ENCODE results near the gene TLX2. TPM values are rescaled to one million over a fixed set of nuclear protein-coding genes. Genes with fewer than 3 reads are reported as not detected.
A peak's percentile ranks its signal among the peaks of the same experiment; 100 is the strongest.

The TLX2 gene
- total and polyA plus RNA-seq, 2 of the 4 experiments (the other 2 are of a cell fraction), result not detected

- H3K9ac ChIP-seq (ENCODE audit: low read depth, low read length), result peak within 1 kb of the TSS; percentile 93
- H3K27ac ChIP-seq (ENCODE audit: insufficient read depth, low read length), result peak within 1 kb of the TSS; percentile 85
- H3K4me1 ChIP-seq (ENCODE audit: control insufficient read depth, insufficient read depth, low read length), result peaks cover 12% of the 10 kb centered on the region
- no peak within 1 kb of the TSS; the same call in 1 of the 2 replicates for H2BK20ac ChIP-seq (ENCODE audit: low read depth, low read length)
- H3K4ac ChIP-seq (ENCODE audit: low read depth, low read length), result peak within 1 kb of the TSS; percentile 90
- DNase-seq (peak; percentile 99), ATAC-seq (ENCODE audit: low read depth) (peak; percentile 93)
- 0% methylated on average over 42 of the region's 87 CpGs; no CpG with 5 or more reads in 1 of the 2 experiments for WGBS, 2 experiments (ENCODE audit: extremely low coverage in 2 of 2, insufficient read length in 1 of 2)
- in situ Hi-C loops (cut with MboI; ENCODE audit: low sequenced_read_pairs) (no loop called here), intact Hi-C loops (cut with micrococcal nuclease) (loop anchor here (1.0 to 2.0 kb wide), 3 partner anchors 46 to 58 kb away; partner anchors contain the start of gene TTC31), dilution Hi-C loops (cut with HindIII; ENCODE audit: low sequenced_read_pairs, unreplicated experiment) (no loop called here)
- H2BK15ac ChIP-seq (ENCODE audit: low read depth, low read length), result peak within 1 kb of the TSS; percentile 10; the same call in 1 of the 3 replicates
- H4K5ac ChIP-seq (ENCODE audit: low read depth, low read length), result peak within 1 kb of the TSS; percentile 55
- peak within 1 kb of the TSS; percentile 88 for H2BK5ac ChIP-seq (ENCODE audit: low read depth, low read length, poor library complexity, severe bottlenecking)
- H3K23ac ChIP-seq (ENCODE audit: low read depth, low read length), result peak within 1 kb of the TSS; percentile 92
- peak within 1 kb of the TSS; percentile 92 for H3K56ac ChIP-seq (ENCODE audit: extremely low read depth, insufficient read depth, low read length)
- peak within 1 kb of the TSS; percentile 9 for H3K18ac ChIP-seq (ENCODE audit: low read depth, low read length)
- POLR2A ChIA-PET (ENCODE audit: unreplicated experiment), result interaction anchor here (0.5 to 0.6 kb wide), 2 partner anchors 56 to 121 kb away, joined by 4 read pairs; no protein-coding TSS in a partner anchor
- H3K36me3 ChIP-seq (ENCODE audit: control insufficient read depth, insufficient read depth, low read length), result peaks cover 44% of the 10 kb centered on the region
- peak within 1 kb of the TSS; percentile 95 for H3K4me2 ChIP-seq (ENCODE audit: low read depth, low read length)
- TF ChIP-seq RAD21 (IDR thresholded peaks at IDR 0.05; ENCODE audit: low read length) (peak; percentile 6), MAZ (IDR thresholded peaks at IDR 0.05; ENCODE audit: borderline replicate concordance, low read depth, low read length) (peak; percentile 67; the same call in 1 of the 2 replicates), CTCF (conservative IDR thresholded peaks at IDR 0.05; ENCODE audit: low read depth, low read length) (no peak), BHLHE40 (IDR thresholded peaks at IDR 0.05; ENCODE audit: low read depth, low read length) (0 out of 2 replicates have a peak, but pooled peaks have one; percentile 13), RCOR1 (IDR thresholded peaks at IDR 0.05; ENCODE audit: insufficient replicate concordance, low read length) (no peak), POLR2A (IDR thresholded peaks at IDR 0.05; ENCODE audit: low read depth, low read length) (peak; percentile 93), RFX5 (IDR thresholded peaks at IDR 0.05; ENCODE audit: low read depth, low read length) (no peak), FOS (IDR thresholded peaks at IDR 0.05; ENCODE audit: low read depth, low read length) (no peak), MXI1 (IDR thresholded peaks at IDR 0.05; ENCODE audit: borderline replicate concordance, low read depth, low read length) (peak; percentile 93), MAFK (IDR thresholded peaks at IDR 0.05; ENCODE audit: low read depth, low read length) (no peak)
- peak within 1 kb of the TSS; percentile 96 for H2AK5ac ChIP-seq (ENCODE audit: low read depth, low read length)
- H3K9me1 ChIP-seq (ENCODE audit: insufficient read depth, low read length), result peaks cover 19% of the 10 kb centered on the region
- BruUV-seq (replicated peaks), result no TSS peak
- H3K14ac ChIP-seq (replicated peaks; ENCODE audit: low read depth, low read length), result peak within 1 kb of the TSS; percentile 97
- CTCF ChIA-PET, result interaction anchor here (0.6 kb wide), 1 partner anchor 55 kb away, joined by 4 read pairs; no protein-coding TSS in a partner anchor
- H4K8ac ChIP-seq (ENCODE audit: low read depth in 2 of 2, low read length in 2 of 2), result peak within 1 kb of the TSS; percentile 78 to 95
- no peaks in the 10 kb centered on the region for H3K9me3 ChIP-seq (ENCODE audit: control insufficient read depth, insufficient read depth, low read length)
- peaks cover 13% of the 10 kb centered on the region for H4K20me1 ChIP-seq (ENCODE audit: insufficient read depth, low read length)
- peak within 1 kb of the TSS; percentile 93 for H3K4me3 ChIP-seq (ENCODE audit: insufficient read depth, low read depth, low read length)
- H2AFZ ChIP-seq (replicated peaks; ENCODE audit: low read length, poor library complexity), result peak within 1 kb of the TSS; percentile 99
- H3K79me1 ChIP-seq (ENCODE audit: low read depth in 1 of 2, low read length in 2 of 2), result peaks cover 32 to 57% of the 10 kb centered on the region in 2 experiments
- H3K27me3 ChIP-seq (ENCODE audit: control insufficient read depth, insufficient read depth, low read length), result no peaks in the 10 kb centered on the region
- peak within 1 kb of the TSS; percentile 79 for H4K91ac ChIP-seq (ENCODE audit: insufficient read depth, low read depth, low read length)
- H2AK9ac ChIP-seq (replicated peaks; ENCODE audit: low read depth, low read length, poor library complexity), result peak within 1 kb of the TSS; percentile 100
- peak within 1 kb of the TSS; percentile 77 for H2BK120ac ChIP-seq (ENCODE audit: low read depth, low read length)
Observed at GRCh38 chr2:74529357-74530238, 15.3 kb downstream of the TLX2 start, which contains the start of the genes AUP1 and HTRA2. Gene AUP1, minus strand, starts transcription at chr2:74529706. Its CDS starts 77 bp downstream, at chr2:74529629. Gene HTRA2, plus strand, starts transcription at chr2:74529933. Its CDS starts 74 bp downstream, at chr2:74530007.
